ENCODE data around the gene IKZF1.

IKZF1 gene

GRCh38 chr7:50357426-50357825 is 52.9 kb downstream of the IKZF1 start:
- no peak for DNase-seq

DNA sequence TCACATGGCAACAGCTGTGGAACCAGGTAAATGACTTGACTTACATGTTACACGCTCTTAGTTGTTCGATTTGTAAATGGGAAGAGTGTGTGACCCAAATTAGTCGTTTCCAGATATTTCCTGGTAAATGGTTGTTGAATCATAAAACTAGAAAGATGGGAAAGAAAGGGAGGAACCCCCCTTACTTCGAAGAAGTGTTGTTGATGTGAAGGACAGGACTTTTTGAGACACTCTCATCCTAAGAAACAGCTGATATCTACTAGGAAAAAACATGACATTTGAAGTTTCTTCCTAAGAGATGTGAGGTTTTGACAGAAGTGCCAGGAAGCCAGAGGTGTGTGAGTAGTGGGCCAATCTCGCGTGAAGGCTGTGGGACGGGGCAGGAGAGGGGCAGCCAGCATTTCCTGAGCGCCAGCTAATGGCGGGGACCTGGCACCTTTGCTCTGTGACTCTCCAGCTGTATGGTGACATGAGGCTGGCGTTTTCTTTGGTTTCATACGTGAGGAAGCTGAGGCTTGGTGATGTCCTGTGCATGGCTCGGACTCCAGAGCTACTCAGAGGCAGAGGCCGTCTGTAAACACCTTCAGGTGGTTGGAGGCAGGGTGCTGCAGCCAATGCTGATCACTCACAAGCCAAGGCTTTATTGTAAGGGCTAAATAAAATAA is 53.7 kb downstream of the IKZF1 start:
- no peak for DNase-seq

DNA sequence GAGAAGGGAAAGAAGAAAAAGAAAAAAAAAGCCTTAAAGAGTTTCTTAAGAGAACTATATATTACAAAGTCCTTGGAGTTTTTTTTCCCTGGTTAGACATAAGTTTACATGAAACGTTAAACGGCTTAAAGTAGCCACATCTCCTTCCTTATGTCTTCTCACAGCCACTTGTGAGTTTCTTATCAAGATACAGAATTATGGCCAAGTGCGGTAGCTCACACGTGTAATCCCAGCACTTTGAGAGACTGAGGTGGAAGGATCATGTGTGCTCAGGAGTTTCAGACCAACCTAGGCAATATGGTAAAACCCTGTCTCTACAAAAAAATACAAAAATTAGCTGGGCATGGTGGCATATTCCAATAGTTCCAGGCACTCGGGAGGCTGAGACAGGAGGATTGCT is 54.3 kb downstream of the IKZF1 start:
- no peak for DNase-seq

DNA sequence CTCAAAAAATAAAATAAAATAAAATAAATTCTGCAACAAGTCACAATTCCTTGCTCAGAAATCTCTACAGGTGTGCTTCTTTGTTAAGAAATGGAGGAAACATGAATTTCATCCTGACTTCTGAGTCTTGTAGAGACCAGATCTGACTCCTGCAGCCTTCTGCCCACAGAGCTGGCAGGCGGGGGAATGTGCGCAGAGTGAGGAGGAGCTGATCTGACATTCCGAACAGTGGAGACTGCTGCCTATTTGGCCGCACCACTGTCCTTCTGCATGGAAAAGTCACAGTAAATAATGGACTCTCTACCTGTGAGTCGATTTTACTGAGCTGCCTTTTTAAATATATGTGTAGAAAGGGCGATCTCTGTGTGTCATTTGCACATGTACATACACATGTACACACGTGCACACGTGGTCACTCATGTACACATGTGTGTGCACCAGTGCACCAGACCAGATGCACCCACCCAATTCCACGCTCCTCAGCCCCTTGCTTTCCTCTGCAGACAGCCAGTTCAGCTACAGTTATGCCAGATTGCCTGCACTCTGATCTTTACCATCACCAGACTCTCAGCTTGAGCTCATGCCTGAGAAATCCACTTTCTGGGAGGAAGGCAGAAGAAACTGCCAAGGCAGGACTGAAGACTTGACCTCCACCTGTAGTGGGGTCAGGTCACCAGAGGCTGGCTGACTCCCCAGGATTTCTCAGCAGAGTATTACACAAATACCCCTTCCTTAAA is 54.9 kb downstream of the IKZF1 start:
- no peak for DNase-seq

- DNase-seq = no peak
These were observed 55.7 kb downstream of the IKZF1 start for GRCh38 chr7:50359995-50360925.

- DNase-seq = no peak
These were observed 57.6 kb downstream of the IKZF1 start for GRCh38 chr7:50362142-50362541.

- no peak for DNase-seq
These were observed 58.3 kb downstream of the IKZF1 start for GRCh38 chr7:50362712-50363282.

GRCh38 chr7:50363327-50364060 is 59.0 kb downstream of the IKZF1 start:
- no peak for DNase-seq

DNA sequence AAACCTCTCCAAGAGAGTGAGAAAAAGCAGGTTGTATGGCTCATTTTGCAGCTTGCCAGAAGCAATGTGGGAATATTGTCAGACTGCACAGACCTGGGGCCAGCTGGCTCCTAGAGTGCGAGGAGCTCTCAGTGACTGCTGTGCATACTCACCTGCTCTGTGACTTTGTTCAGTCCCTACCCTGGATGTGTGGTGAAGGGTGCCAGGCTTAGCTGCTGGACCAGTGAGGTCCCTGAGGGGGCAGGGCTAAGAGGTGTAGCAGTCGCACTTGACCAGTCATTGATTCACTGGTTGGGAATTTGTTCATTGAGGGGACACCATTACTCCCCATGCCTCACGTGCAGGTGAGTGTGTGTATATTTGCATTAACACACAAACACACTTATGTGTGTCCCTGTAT is 60.1 kb downstream of the IKZF1 start:
- DNase-seq = no peak

- DNase-seq = no peak
These were observed 61.8 kb downstream of the IKZF1 start for GRCh38 chr7:50366311-50366710.

DNA sequence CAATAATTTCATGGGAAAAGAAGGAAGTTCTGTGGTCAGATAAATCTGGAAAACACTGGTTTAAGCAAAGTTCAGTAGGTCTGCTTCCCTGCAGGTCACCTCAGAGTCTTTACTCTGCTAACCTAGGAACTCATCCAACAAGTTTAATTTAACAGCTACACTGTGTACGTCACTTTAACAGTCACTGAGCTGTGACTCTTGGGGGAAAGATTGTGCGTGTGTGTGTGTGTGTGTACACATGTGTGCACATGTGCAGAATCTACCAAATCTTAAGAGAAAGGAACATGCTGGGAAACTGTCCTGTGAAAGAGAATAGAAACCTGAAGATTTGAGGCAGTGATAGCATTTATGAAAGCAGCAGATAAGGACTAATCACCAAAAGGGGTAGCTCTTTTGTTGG is 62.6 kb downstream of the IKZF1 start:
- DNase-seq = no peak

DNA sequence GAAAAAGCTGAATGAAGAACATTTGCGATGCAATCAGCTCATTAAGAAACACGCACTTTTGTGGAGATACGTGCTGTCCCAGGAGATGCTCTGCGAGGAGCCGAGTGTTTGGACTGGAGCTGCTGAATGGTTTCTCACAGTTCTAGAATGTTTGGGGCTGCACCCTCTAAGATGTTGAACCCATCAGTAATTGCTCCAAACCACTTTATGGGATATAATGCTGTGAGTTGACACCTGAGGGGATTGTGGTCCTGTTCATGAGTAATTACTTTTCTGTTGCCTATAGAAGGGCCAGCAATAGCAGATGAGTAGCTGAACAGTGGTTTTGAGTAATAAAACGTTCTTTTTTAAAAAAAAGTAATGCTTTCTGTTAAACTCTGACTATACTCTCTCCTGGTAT is 63.1 kb downstream of the IKZF1 start:
- no peak for DNase-seq

- no peak for DNase-seq
These were observed 63.9 kb downstream of the IKZF1 start for GRCh38 chr7:50368366-50368765.

DNA sequence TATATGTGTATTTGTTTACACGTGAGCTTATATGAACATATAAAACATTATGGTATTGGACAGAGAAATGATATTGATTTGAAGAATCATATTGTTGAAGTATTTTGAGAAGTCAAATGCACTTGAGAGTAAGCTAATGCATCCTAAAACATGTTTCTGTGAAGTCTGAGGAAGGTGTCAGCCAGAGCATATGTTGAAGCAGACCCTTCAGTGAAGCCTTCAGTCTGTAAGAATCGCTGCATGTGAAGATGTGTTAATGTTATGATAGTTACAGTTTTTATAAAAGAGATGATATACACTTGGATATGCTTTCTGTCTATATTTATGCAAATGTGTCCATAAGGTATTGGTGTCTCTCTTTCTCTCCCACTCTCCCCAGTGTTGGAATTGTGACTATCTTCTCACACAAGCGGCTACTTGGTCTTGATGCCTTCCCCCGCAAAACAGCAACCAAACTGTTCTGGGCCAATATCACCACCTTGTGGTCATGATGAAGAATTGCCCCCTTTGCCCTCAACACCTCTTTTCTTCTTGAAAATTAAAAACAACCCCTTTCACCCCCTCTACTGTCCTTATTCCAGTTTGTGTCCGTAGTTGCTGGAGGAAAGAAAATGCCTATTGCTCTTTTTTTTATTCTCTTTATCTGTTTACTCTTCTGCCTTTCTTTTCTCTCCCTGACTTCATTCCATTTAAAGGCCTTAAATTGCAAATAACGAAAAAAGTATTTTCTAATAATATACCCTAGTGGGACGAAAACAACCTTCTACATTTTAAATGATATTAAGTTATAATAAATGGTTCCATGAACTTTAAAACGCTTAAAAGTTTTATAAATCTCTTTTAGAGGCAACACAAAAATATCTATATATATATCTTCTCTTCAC is 64.9 kb downstream of the IKZF1 start:
- DNase-seq = no peak

DNA sequence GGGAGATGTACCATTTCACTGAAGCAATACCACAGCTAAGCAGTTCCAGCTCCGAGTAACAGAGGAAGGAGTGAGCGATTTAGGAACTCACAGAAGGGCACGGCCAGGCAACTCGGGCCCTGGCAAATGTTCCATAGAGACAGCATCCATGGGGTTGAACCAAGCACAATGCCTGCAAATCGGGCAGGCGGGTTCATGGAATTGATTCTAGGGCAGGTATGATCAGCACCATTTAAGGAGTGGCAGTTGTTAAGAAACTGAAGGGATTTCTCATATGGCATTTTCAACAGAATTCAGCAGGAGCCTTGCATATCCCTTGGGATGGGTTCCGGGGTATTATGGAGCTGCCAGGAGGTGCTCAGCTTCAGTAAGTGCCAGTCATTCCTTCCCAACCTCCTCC is 66.4 kb downstream of the IKZF1 start:
- DNase-seq = no peak

DNA sequence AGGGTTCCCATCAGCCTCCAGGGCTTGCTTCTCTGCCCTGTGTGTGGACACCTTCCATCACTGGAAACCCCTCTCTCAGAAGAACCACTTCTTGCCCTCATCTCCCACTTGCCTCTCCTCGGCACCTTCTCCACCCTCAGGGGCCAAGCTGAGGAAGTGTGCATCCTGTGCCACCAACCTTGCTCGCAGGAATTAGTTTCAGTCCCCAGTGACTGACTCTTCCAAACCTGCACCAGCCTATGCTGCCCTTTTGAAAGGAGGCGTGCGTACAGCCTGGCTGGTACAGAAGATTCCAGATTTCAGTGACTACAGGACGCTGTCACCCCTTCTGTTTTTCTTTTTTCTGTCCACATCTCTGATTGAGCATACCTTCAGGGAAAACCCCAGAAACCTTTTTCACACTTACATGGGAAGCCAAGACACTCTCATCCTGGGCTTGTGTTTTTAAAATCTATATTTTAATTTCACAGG is 67.1 kb downstream of the IKZF1 start:
- DNase-seq = no peak

DNA sequence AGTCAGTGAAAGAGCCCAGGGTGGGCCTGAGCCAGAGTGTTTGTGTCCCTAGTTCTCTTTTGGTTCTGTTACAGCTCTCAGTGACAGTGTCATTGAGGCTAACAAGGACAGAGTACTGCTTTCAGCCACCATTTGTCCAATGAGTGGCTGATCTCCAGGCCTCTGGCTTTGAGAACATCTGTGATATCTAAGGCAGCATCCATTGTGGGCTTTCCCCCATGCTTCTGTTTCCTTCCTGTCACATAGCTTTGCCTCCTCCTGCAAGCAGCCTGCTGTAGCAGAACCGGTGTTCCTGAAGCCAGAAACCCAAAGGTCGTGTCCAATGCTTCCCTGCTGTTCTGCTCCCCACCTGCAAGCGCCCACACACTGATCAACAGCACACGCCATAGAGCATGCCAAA is 68.4 kb downstream of the IKZF1 start:
- no peak for DNase-seq

GRCh38 chr7:50376056-50376820 is 71.7 kb downstream of the IKZF1 start:
- no peak for DNase-seq

- no peak for DNase-seq
These were observed 72.8 kb downstream of the IKZF1 start for GRCh38 chr7:50377356-50377755.

DNA sequence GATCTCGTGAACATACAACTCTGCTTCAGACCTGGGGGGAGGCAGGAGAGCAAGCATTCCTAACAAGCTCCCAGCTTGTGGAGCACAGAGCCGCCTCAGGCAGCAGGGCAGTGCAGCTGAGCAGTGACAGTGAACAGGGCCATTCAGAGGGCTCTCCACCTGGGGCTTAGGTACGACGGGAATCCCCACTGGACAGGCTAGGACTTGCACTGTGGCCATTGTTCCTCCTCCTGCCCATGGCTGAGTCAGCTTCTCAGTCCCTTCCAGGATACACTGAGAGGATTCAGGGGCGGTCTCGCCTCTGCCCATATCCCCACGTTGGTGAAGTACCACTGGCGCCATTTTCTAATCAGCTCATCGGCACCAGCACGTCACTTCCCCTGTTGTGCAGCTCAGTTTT is 74.6 kb downstream of the IKZF1 start:
- no peak for DNase-seq

- no peak for DNase-seq
These were observed 75.0 kb downstream of the IKZF1 start for GRCh38 chr7:50379539-50379938.
